HUDEP-2 (cell line): ENCODE data around the gene BRD1.
"Not testable (repeated sequence)": the region's sequence is repeated elsewhere in the genome, so short reads cannot be mapped to it uniquely, and the experiment has no call there.

Source experiments
- DNase-seq, 76 experiments: peaks; one replicate each; lab custom pipeline; 2025; ENCODE audit not compliant: unreplicated experiment in 76 of 76; lab: John Stamatoyannopoulos, UW

BRD1 gene

DNA sequence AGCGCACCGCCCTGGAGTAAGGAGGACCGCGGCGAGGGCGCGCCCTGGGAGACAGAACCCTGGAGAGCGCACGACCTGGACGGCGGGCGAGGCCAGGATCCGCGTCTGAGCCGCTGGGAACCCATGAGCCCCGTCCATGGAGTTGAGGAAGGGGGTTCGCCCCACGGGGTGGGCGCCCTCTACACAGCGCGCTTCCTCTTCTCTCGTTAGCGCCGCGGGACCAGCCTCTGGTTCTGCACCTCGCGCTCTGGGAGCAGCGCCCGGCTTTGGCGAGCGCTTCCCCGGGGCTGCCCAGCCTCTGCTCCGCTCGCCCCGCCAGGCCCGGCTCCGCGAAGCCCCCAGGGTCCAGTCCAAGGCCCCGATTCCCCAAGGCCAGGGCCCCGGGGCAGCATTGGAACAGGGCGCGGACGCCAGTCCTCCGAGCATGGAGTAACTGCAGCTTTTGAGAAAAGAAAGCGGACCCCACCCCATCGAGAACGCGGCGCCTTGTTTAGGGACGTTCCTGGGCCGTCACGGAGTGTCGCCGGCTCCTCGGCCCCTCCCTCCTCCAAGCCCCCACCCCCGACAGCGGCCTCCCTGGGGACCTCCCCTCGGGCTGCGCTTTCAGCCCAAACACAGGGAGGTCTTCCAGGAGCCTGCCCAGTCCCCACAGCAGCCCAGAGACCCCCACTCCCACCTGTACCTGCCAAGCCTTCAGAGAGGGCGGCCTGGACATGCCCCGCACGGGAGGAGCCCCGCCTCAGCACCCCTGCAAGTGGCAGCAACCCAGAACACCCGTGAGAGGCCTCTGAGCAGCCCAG lies 56.2 kb downstream of the BRD1 start:
- DNase-seq = no peak

DNA sequence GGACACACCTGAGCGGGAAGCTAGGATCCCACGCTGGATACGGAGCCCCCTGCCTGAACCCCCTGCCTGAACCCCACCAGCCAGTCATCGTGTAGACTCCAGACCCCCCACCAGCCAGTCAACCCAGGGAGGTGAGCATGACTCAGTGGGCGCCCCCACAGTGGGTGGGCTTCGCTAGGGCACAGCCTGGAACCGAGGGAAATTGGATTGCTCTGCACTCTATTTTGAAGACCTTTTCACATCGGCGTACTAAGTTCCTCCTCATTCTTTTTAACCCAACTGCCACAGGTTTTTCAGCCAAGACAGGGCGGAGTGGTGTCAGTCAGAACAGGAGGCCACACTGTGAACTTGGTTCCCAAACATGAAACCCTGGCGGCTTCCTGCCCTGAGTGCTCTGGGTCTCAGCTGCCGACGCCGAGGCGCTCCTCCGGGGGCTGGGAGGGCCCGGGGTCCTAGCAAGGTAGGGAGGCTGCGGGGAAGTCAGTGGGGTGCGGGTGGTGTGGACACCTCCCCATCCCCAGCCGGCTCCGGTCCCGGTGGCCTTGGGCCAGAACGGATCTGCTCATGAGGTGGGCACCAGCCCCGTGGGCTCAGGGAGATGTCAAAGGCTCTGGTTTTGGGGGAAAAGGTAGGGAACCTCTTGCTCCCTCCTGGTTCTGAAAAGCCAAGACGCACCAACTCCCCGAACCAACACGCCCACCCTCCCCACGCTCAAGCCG lies 57.0 kb downstream of the BRD1 start:
- DNase-seq = no peak

DNA sequence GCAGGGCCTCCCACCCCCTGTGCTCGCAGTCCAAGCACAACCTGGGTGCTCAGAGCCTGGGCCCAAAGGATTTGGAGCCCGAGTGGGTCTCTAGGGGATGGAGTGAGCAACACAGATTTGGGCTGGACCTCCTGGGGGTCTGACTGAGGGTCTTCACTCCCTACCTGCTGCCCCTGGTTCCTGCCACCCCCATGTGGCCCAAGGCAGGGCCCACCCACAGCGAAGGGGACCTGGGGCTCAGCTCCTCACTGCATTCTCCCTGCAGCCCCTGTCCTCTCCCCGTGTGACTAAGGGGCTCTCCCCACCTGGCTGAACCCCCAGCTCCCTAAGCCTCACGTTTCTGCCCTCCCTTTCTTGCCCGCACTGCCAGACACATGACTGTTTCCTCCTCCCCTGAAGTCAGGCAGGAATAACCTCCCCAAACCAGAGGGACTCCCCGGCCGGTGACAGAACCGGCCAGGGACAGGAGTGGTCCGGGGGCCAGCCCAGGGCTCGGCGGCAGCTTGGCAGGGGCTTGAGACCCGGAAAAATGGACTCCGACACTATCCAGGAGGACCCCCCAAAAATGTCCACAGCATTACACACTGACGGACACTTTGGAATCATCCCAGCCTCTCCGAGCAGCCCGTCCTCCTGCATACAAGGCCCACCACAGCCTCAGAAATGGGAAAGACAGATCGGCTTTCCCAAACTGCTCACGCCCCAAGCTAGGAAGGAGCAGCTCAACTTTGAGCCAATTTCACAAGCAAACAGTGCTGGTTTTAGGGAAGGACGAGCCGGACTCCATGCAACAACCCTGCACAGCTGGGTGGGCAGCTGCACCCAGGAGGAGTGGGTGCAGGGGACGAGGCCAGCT lies 57.8 kb downstream of the BRD1 start:
- no peak for DNase-seq

DNA sequence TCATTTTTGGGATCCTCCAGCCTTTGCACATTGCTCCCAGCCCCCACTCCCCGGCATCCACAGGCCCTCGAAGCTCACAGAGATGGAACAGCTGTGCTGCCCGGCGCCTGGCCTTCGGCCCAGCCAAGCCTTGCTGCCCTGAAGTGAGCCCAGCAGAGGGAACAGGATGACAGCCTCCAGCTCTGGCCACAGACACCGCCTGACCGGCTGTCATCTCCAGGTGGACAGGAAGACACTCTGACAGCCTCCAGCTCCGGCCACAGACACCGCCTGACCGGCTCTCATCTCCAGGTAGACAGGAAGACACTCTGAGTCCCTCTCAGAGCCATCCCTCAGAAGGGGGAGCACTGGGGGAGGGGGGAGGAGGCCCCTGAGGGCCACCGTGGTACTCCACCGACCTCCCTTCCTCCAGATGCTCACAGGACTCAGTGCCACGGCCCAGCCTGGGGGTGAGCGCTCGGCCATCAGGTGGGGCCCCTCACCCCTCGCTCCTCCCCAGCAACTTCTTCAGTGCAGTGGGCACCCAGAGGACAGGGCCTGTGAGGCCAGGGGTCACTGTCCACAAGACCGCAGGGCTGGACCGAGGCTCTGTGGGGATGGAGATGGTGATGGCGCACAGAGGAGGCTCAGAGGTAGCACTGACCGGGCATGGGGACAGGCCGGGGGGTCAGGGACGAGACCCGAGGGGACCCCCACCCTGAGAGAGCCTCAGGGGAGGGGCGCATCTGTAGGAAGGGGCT lies 58.6 kb downstream of the BRD1 start:
- DNase-seq = no peak

DNA sequence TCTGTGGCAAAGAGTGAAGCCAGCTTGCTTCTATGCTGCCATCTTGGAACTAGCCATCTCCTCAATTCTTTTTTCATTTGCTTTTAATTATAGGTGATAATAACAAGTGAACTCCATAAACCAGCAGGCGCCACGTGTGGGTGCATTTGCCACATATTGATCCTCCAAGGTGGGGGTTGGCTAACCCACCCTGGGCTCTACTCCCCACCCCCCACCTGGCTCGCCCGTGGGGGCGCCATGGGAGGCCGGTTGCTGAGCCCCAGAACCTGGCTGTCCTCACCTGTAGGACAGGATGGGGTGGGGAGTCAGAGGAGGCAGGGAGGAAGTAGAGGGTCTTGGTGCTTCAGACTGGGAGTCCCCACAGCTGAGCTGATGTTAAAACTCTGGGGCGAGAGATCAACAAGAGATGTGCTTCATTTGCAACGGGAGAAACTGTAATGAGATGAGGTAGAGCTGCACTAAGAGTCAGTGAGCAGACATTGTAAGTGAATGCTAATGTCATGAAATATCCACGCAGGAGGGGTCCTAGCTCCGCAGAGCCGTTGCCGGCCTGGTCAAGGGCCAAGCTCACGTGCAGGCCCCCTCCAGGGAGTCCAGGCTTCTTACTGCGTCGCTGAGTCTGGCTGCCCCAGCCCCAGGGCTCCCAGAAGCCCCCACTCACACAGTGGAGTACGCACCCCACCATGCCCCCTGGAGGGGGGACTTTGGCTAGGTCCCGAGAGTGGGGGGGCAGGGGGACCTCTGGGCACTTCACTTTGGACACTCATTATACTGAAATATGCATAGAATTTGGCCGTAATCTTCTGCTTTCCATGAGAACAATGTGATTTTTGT lies 59.4 kb downstream of the BRD1 start:
- no peak for DNase-seq

DNA sequence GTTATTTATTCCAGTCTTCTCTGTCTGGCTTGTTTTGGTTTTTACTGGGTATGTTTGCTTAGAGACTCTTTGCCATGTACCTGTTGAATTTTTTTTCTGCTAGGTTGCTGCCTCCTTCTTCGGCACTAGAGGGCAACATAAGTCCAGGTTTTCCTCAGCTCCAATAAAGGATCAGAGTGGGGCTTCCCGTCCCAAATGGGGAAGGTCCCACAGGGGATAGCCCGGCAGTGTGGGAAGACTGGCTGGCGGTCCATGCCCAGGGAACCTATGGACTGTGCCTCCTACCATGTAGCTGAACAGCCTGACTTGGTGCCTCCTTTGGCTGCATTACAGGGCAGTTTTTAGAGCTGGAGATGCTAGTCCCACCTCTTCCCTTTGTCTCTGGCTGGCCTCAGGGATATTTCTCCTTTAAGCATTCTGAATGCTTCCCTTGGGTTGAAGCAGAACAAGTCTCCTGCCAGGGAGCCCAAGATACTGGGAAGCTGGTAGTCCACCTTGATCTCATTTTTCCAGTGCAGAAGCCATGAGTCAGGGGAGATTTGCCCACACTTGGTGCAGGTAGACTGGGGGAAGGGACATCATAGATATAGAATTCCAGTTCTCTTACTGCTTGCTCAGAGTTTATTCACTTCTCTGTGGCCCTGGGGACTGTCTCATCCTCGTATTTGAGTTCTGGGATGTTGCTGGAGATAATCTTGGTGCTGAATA lies 60.2 kb downstream of the BRD1 start:
- peak in 24 of 76 experiments; percentile 2 to 46 (median 23) for DNase-seq

DNA sequence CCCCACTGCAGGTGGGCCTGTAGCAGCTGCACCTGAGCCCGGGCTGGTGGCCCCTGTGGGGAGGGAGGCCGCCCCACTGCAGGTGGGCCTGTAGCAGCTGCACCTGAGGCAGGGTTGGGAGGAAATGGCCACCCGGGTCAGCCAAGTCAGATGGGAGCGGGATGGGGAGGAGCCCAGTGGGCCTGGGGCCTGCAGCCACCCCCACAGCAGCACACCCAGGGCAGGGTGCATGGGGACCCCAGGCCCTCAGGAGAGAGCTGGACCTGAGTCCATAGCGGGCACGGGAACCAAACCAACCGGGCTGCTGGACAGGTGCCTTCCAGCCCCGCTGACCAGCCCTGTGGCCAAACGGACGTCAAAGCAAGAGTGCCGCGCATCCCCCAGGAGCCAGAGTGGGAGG lies 61.7 kb downstream of the BRD1 start:
- DNase-seq = no peak

DNA sequence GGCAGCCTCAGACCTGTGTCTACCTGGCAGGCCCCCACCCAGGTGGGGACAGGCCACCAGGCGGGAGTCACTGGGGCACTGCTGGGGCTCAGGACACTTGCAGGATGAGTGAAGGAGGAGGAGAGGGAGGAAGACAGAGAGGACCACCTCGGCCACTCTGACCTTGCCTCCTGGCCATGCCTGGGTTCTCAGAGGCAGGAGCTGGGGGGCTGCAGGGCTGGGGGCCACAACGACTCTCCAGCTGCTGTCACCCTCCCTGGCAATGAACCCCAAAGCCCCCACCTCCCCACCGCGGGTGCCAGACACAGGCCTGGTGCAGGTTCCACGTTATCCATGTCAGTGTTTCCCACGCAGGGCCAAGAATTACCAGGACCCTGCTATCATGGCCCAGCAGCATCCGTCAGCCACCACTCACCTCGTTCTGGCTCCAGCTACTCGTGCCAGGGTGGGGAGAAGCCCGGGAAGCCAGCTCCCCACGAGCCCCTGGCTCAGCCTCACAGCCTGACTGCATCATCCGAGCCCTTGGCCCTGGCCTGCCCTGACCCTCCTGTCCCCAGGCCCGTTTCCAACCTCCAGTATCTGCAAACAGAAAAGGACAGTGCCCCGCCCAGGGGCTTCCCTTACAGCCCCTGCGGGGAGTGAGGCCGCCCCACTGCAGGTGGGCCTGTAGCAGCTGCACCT lies 62.4 kb downstream of the BRD1 start:
- no peak for DNase-seq

DNA sequence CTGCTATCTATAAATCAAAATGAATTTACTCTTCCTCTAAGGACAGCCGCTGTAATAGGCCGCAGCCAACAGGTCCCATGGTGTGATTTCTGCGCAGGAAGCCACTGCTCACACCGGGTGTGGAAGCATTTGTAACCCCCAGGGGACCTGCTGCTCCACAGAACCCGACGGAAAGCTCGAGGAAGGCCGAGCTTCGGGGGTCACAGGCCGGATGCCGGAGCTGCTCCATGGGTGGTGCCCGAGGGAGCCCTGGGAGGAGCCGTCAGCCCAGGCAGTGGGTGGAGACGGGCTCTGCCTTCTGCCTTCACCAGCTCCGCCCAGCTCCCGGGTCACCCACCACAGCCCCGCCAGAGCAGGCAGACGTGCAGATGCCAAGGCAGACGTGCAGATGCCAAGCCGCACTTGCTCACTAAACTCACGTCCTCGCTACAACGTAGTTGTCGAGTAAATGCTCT lies 63.5 kb downstream of the BRD1 start:
- no peak for DNase-seq

DNA sequence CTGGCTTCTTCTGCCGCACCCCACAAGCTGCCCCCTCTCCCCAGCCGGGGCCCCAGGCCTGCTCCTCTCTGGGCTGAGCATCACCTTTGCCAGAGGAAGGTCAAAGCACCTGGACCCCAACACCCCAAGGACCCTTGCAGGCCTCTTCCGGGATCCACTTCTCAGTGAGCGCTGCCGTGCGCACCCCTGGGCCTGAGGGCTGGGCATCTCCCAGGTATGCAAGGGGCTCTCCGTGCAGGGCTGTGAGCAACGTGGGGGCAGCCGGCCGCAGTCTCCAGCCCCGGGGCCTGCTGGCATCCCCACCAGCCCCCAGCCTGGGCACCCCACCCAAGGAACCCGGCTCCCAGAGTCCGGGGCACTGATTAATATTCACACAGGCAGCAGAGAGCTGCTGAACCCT lies 64.0 kb downstream of the BRD1 start:
- DNase-seq = no peak

DNA sequence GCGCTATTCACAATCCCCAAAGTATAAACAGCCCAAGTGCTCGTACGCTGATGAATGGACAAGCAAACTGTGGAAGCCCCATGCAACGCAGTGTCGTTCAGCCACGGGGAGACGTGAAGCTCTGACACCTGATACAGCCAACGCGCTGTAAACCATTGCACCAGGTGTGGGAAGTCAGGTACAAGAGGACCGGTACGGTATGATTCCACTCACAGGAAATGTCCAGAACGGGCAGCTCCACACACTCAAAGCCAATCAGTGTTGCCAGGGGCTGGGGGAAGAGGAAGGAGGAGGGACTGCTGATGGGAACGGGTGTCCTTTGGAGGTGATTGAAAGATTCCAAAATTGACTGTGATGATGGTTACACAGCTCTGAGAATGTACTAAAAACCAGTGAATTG lies 64.5 kb downstream of the BRD1 start:
- DNase-seq = no peak

DNA sequence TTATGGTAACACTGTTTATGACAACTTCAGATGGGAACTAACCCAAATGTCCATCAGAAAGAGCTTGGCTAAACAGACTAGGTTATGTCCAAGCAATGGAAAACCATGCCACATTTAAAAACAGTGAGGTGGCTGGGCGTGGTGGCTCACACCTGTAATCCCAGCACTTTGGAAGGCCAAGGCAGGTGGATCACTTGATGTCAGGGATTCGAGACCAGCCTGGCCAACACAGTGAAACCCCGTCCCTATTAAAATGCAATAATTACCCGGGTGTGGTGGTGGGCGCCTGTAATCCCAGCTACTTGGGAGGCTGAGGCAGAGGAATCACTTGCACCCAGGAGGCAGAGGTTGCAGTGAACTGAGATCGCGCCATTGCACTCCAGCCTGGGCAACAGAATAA lies 65.1 kb downstream of the BRD1 start:
- DNase-seq = not testable (repeated sequence)

DNA sequence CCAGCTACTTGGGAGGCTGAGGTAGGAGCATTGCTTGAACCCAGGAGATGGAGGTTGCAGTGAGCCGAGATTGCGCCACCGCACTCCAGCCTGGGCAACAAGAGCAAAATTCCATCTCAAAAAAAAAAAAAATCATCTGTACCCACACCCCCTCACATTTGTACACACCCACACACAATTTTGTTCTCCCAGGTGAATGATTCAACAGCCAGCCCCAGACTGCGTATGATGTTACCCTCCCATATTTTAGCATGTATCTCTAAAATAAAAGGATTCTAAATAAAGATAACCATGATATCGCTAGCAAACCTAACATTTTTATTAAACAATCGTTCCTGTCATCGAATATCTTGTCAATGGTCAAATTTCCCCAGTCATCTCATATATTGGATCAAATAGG lies 65.8 kb downstream of the BRD1 start:
- DNase-seq = no peak

DNA sequence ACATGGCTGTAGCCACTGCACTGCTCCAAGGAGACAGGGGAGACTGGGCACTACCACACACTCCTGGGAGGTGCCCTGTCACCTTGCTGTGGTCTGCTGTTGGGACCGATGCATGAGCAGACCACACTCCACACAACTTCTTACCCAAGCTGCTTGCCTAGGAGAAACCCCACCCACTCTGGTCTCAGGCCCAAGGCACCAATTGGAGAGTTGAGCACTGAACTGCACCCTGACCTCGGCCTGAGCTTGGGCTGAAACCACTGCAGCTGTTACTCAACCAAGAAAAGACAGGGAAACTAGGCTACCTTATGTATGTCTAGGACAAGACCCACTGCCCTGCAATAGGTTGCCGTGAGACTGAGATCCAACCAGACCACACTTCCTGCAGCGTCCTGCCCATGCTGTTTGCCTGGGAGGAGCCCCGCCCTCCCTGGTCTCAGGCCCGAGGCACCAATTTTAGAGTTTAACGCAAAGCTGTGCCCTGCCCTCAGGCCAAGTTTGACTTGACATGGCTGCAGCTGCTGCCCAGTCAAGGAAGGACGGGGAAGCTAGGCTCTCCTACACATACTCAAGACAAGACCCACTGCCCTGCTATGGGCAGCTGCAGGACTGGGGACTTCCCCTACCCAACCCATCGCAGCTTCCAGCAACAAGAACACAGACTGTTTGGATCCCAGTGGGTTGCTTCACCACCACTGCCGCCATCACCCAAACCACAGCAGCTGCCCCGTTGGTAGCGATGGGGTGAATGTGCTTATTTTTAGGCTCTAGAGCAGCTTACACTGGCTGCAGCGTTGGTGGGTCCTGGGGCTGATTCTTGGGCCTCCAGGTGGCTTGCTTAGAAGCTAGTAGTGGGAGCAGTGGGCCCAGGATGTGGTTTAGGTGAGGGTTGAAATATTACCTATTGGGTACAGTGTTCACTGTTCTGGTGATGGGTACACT lies 66.8 kb downstream of the BRD1 start:
- DNase-seq = no peak

DNA sequence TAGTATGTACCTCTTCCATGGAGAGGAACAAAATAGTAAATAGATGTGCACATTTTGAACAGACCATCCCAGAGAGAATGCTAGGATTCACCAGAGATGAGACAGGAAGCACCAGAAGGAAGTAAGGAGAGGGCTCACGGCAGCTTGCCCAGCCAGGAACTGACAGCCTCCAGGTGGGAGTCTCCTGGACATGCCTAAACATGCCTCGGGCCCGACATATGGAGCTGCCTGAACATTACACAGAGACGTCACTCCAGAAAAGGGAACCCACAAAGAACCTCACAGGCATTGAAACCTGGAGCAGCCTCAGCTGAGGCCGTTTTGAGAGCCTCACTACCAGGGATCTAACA lies 67.4 kb downstream of the BRD1 start:
- DNase-seq = no peak

DNA sequence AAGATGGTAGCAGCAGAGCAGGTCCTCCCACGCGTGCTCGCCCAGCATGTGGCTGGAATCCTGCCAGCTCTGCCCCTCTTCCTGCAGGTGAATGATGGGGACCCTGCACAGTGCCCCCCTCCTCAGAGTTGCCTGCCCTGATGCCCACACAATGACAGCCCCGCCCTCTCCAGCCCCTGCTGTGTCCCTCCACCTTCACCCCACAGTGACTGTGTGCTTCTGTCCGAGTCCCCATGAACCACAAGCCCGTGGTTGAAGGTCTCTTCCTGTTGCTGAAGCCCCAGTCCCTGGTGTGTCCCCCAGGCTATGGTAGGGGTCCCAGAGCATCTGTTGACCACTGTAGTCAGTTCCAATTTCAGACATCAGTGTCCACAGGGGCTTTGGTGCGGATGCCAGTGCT lies 71.0 kb downstream of the BRD1 start:
- no peak for DNase-seq

DNA sequence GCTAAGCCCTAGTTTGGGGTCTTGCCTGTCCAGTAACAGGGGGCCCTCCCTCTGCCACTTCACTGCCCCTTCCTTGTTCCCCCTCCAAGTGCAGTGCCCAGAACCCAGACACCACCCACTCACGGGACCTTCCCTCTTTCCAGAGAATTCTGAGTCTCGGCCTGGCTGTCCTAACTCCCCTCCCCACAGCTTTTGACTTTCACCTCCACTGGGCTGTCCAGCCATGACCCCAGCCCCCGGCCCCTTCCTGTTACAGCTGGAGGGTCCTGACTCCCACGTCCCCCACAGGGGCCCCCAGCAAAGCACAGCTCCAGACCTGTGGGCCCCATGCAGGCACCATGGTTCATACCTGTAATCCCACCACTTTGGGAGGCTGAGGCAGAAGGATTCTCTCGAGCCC lies 71.5 kb downstream of the BRD1 start:
- DNase-seq = no peak

DNA sequence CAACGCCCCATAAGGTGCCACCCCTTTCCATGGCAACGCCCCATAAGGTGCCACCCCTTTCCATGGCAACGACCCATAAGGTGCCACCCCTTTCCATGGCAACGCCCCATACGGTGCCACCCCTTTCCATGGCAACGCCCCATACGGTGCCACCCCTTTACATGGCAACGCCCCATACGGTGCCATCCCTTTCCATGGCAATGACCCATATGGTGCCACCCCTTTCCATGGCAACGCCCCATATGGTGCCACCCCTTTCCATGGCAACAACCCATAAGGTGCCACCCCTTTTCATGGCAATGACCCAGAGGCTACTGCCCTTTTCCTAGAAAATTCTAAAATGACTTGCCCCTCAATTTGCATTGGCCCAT lies 72.1 kb downstream of the BRD1 start:
- peak in 21 of 76 experiments; percentile 2 to 46 (median 13) for DNase-seq
